ENCODE measurements around the gene SLC22A23.

- TF ChIP-seq CTCF (IDR thresholded peaks at IDR 0.05; ENCODE audit: borderline replicate concordance, extremely low read depth, low read length, poor library complexity, severe bottlenecking): no peak
- TF ChIP-seq EZH2 (IDR thresholded peaks at IDR 0.05; ENCODE audit: borderline replicate concordance, low read depth, low read length, severe bottlenecking): no peak
Observed at GRCh38 chr6:3405679-3406078, 51.2 kb downstream of the SLC22A23 start.

All from DND-41 (cell line).